Measurements from ENCODE around the gene PIANP.

DNA sequence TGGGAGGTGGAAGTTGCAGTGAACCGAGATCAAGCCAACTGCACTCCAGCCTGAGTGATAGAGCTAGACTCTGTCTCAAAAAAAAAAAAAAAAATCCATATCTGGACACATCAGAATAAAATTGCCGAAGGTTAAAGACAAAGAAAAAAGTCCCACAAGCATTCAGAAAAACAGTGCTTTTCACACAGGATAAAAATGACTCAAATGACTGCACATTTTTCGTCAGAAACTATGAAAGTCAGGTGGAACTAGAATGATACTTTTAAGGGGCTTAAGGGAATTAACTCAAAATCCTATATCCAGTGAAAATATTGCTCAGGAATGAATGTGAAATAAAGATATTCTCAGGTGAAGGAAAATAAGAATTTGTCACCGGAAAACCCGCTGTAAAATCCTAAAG, 36.1 kb upstream of the PIANP start:
- TF ChIP-seq, protein P1, sequence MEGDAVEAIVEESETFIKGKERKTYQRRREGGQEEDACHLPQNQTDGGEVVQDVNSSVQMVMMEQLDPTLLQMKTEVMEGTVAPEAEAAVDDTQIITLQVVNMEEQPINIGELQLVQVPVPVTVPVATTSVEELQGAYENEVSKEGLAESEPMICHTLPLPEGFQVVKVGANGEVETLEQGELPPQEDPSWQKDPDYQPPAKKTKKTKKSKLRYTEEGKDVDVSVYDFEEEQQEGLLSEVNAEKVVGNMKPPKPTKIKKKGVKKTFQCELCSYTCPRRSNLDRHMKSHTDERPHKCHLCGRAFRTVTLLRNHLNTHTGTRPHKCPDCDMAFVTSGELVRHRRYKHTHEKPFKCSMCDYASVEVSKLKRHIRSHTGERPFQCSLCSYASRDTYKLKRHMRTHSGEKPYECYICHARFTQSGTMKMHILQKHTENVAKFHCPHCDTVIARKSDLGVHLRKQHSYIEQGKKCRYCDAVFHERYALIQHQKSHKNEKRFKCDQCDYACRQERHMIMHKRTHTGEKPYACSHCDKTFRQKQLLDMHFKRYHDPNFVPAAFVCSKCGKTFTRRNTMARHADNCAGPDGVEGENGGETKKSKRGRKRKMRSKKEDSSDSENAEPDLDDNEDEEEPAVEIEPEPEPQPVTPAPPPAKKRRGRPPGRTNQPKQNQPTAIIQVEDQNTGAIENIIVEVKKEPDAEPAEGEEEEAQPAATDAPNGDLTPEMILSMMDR (IDR thresholded peaks at IDR 0.05; ENCODE audit: low read depth, low read length): no peak
- TF ChIP-seq EZH2phosphoT487 (IDR thresholded peaks at IDR 0.05; ENCODE audit: low read depth): no peak
